ENCODE measurements around the gene CORO2B.

The CORO2B gene

GRCh38 chr15:68538311-68538710 is 40.5 kb upstream of the CORO2B start:
- TF ChIP-seq, protein P1, sequence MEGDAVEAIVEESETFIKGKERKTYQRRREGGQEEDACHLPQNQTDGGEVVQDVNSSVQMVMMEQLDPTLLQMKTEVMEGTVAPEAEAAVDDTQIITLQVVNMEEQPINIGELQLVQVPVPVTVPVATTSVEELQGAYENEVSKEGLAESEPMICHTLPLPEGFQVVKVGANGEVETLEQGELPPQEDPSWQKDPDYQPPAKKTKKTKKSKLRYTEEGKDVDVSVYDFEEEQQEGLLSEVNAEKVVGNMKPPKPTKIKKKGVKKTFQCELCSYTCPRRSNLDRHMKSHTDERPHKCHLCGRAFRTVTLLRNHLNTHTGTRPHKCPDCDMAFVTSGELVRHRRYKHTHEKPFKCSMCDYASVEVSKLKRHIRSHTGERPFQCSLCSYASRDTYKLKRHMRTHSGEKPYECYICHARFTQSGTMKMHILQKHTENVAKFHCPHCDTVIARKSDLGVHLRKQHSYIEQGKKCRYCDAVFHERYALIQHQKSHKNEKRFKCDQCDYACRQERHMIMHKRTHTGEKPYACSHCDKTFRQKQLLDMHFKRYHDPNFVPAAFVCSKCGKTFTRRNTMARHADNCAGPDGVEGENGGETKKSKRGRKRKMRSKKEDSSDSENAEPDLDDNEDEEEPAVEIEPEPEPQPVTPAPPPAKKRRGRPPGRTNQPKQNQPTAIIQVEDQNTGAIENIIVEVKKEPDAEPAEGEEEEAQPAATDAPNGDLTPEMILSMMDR (IDR thresholded peaks at IDR 0.05): no peak
- H3K9me3 Mint-ChIP-seq: peaks cover 4% of the 10 kb centered on the region
- no peaks in the 10 kb centered on the region for H3K36me3 Mint-ChIP-seq (ENCODE audit: low read depth)
- H3K27ac Mint-ChIP-seq: no peak overlapping the region
- H3K4me3 Mint-ChIP-seq: no peak overlapping the region
- H3K27me3 Mint-ChIP-seq (ENCODE audit: low read depth, poor library complexity): peaks cover 11% of the 10 kb centered on the region
- DNase-seq: no peak
- no peaks in the 10 kb centered on the region for H3K4me1 Mint-ChIP-seq

GRCh38 chr15:68541743-68542142 is 37.0 kb upstream of the CORO2B start:
- H3K4me3 Mint-ChIP-seq: no peak overlapping the region
- H3K36me3 Mint-ChIP-seq (ENCODE audit: low read depth): no peaks in the 10 kb centered on the region
- peaks cover 4% of the 10 kb centered on the region for H3K9me3 Mint-ChIP-seq
- H3K4me1 Mint-ChIP-seq: no peaks in the 10 kb centered on the region
- H3K27ac Mint-ChIP-seq: no peak overlapping the region
- no peak for DNase-seq
- peaks cover 17% of the 10 kb centered on the region for H3K27me3 Mint-ChIP-seq (ENCODE audit: low read depth, poor library complexity)
- TF ChIP-seq, protein P1 (IDR thresholded peaks at IDR 0.05): no peak

DNA sequence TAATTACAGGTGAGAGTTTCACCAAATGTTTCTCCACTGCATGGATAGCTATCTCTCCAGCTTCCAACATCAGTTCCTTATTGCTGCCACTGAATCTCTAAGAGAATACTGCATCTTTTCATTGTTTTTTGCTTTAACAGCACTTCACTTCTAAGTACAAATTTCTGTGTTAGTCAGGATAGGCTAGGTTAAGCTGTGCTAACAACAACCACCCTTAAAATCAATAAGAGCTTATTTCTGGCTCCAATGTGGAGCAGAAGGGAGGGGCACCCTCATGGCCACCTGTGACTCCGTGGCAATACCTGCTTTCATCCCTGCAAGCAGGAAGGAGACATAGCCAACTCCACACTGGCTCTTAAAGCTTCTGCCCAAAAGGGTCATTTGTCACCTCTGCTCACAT is 36.4 kb upstream of the CORO2B start:
- H3K4me3 Mint-ChIP-seq: no peak overlapping the region
- H3K36me3 Mint-ChIP-seq (ENCODE audit: low read depth): no peaks in the 10 kb centered on the region
- TF ChIP-seq, protein P1 (IDR thresholded peaks at IDR 0.05): no peak
- DNase-seq: no peak
- H3K27me3 Mint-ChIP-seq (ENCODE audit: low read depth, poor library complexity): peaks cover 17% of the 10 kb centered on the region
- no peaks in the 10 kb centered on the region for H3K4me1 Mint-ChIP-seq
- no peak overlapping the region for H3K27ac Mint-ChIP-seq
- peaks cover 4% of the 10 kb centered on the region for H3K9me3 Mint-ChIP-seq

- H3K36me3 Mint-ChIP-seq (ENCODE audit: low read depth): no peaks in the 10 kb centered on the region
- H3K27me3 Mint-ChIP-seq (ENCODE audit: low read depth, poor library complexity): peaks cover 17% of the 10 kb centered on the region
- no peak overlapping the region for H3K27ac Mint-ChIP-seq
- H3K4me3 Mint-ChIP-seq: no peak overlapping the region
- H3K9me3 Mint-ChIP-seq: peaks cover 4% of the 10 kb centered on the region
- no peaks in the 10 kb centered on the region for H3K4me1 Mint-ChIP-seq
- TF ChIP-seq, protein P1 (IDR thresholded peaks at IDR 0.05): no peak
- DNase-seq: no peak
These were observed 36.0 kb upstream of the CORO2B start for GRCh38 chr15:68542771-68543164.

- H3K27me3 Mint-ChIP-seq (ENCODE audit: low read depth, poor library complexity): peaks cover 18% of the 10 kb centered on the region
These were observed 35.4 kb upstream of the CORO2B start for GRCh38 chr15:68543165-68544008.

More at GRCh38 chr15:68543165-68544008, 35.4 kb upstream of the CORO2B start:
- Mint-ChIP-seq H3K36me3 (ENCODE audit: low read depth) (no peaks in the 10 kb centered on the region), H3K27ac (no peak overlapping the region), H3K9me3 (peaks cover 4% of the 10 kb centered on the region), H3K4me3 (no peak overlapping the region), H3K4me1 (no peaks in the 10 kb centered on the region)
- DNase-seq: no peak
- TF ChIP-seq, protein P1 (IDR thresholded peaks at IDR 0.05): no peak
